IMR-90 (cell line): ENCODE results near the gene TAB2. TPM values are rescaled to one million over a fixed set of nuclear protein-coding genes. Genes with fewer than 3 reads are reported as not detected.

ENCODE experiments used
- ATAC-seq: fragments of 200-7000 bp; cut with Tn5 transposase; 2 replicates; pipeline ENCODE4 v1.9.1; 2020; ENCODE audit warnings: low read depth, mild to moderate bottlenecking, moderate library complexity
- BruUV-seq: library from RNA; stranded (reverse); fragments of 400-500 nt; replicated peaks from 2 replicates; lab custom pipeline; 2021; lab: Mats Ljungman, UMichigan
- CTCF ChIA-PET: fragments of 300-600 bp; formaldehyde crosslinking; extraction: SDS; loops from one replicate; lab custom pipeline; 2021; ENCODE audit warnings: antibody characterized with exemption; lab: Yijun Ruan, JAX
- POLR2A ChIA-PET: fragments of 300-600 bp; sonication (Branson Sonifier 250); formaldehyde crosslinking; loops from one replicate; lab custom pipeline; 2022; ENCODE audit warnings: antibody characterized with exemption; ENCODE audit not compliant: unreplicated experiment; lab: Charles Lee
- DNase-seq: peaks from one replicate; pipeline ENCODE4 v3.0.0; 2013
- H2AFZ ChIP-seq: replicated peaks from 2 replicates; pipeline ENCODE3; 2013; ENCODE audit warnings: low read length, mild to moderate bottlenecking; ENCODE audit not compliant: poor library complexity
- H2AK5ac ChIP-seq: 2 replicates; pipeline ENCODE4 v1.6.1; 2013; ENCODE audit warnings: low read depth, low read length, inconsistent platforms
- H2AK9ac ChIP-seq: replicated peaks from 2 replicates; pipeline ENCODE3; 2013; ENCODE audit warnings: mild to moderate bottlenecking, low read depth, low read length, moderate library complexity; ENCODE audit not compliant: poor library complexity
- H2BK120ac ChIP-seq: 2 replicates; pipeline ENCODE4 v1.6.1; 2013; ENCODE audit warnings: low read depth, low read length, inconsistent platforms
- H2BK15ac ChIP-seq: 3 replicates; pipeline ENCODE4 v1.6.1; 2013; ENCODE audit warnings: low read depth, low read length, inconsistent platforms
- H2BK20ac ChIP-seq: 2 replicates; pipeline ENCODE4 v1.6.1; 2013; ENCODE audit warnings: low read depth, mild to moderate bottlenecking, inconsistent platforms, low read length, moderate library complexity
- H2BK5ac ChIP-seq: 2 replicates; pipeline ENCODE4 v1.6.1; 2013; ENCODE audit warnings: mild to moderate bottlenecking, low read depth, low read length, inconsistent platforms; ENCODE audit not compliant: poor library complexity, severe bottlenecking
- H3K14ac ChIP-seq: replicated peaks from 2 replicates; pipeline ENCODE4 v1.6.1; 2013; ENCODE audit warnings: low read depth, low read length, inconsistent platforms
- H3K18ac ChIP-seq: 2 replicates; pipeline ENCODE4 v1.6.1; 2013; ENCODE audit warnings: low read depth, low read length, control low read depth
- H3K23ac ChIP-seq: 2 replicates; pipeline ENCODE4 v1.6.1; 2013; ENCODE audit warnings: low read depth, low read length, inconsistent platforms
- H3K27ac ChIP-seq: 2 replicates; pipeline ENCODE4 v1.5.1; 2013; ENCODE audit warnings: mild to moderate bottlenecking, control low read depth, low read length; ENCODE audit not compliant: insufficient read depth
- H3K27me3 ChIP-seq: 2 replicates; pipeline ENCODE4 v1.6.1; 2013; ENCODE audit warnings: low read length; ENCODE audit not compliant: control insufficient read depth, insufficient read depth
- H3K36me3 ChIP-seq: 2 replicates; pipeline ENCODE4 v1.6.1; 2013; ENCODE audit warnings: low read length, mixed read lengths; ENCODE audit not compliant: control insufficient read depth, insufficient read depth
- H3K4ac ChIP-seq: 2 replicates; pipeline ENCODE4 v1.6.1; 2013; ENCODE audit warnings: low read depth, low read length, inconsistent platforms
- H3K4me1 ChIP-seq: 2 replicates; pipeline ENCODE4 v1.6.1; 2013; ENCODE audit warnings: low read length, mixed read lengths; ENCODE audit not compliant: control insufficient read depth, insufficient read depth
- H3K4me2 ChIP-seq: 2 replicates; pipeline ENCODE4 v1.6.1; 2013; ENCODE audit warnings: low read depth, mild to moderate bottlenecking, control low read depth, low read length, moderate library complexity
- H3K4me3 ChIP-seq: 2 replicates; pipeline ENCODE4 v1.5.1; 2013; ENCODE audit warnings: low read depth, mild to moderate bottlenecking, control low read depth, low read length, moderate library complexity; ENCODE audit not compliant: insufficient read depth
- H3K56ac ChIP-seq: 2 replicates; pipeline ENCODE4 v1.6.1; 2013; ENCODE audit warnings: low read length, inconsistent platforms; ENCODE audit not compliant: insufficient read depth; ENCODE audit errors: extremely low read depth
- H3K79me1 ChIP-seq, 2 experiments: 2 replicates each; pipeline ENCODE4 v1.6.1; 2013; ENCODE audit warnings: low read length in 2 of 2, inconsistent platforms in 1 of 2, low read depth in 1 of 2
- H3K9ac ChIP-seq: 2 replicates; pipeline ENCODE4 v1.6.1; 2013; ENCODE audit warnings: low read depth, low read length, control low read depth
- H3K9me1 ChIP-seq: 2 replicates; pipeline ENCODE4 v1.6.1; 2013; ENCODE audit warnings: low read length, inconsistent platforms; ENCODE audit not compliant: insufficient read depth
- H3K9me3 ChIP-seq: 2 replicates; pipeline ENCODE4 v1.6.1; 2013; ENCODE audit warnings: low read length; ENCODE audit not compliant: control insufficient read depth, insufficient read depth
- H4K20me1 ChIP-seq: 2 replicates; pipeline ENCODE4 v1.6.1; 2013; ENCODE audit warnings: low read length, inconsistent platforms; ENCODE audit not compliant: insufficient read depth
- H4K5ac ChIP-seq: 2 replicates; pipeline ENCODE4 v1.6.1; 2013; ENCODE audit warnings: mild to moderate bottlenecking, low read depth, low read length, control low read depth
- H4K8ac ChIP-seq, 2 experiments: 2 replicates each; pipeline ENCODE4 v1.6.1; 2013; ENCODE audit warnings: low read depth in 2 of 2, low read length in 2 of 2, control low read depth in 1 of 2, inconsistent platforms in 1 of 2
- H4K91ac ChIP-seq: 2 replicates; pipeline ENCODE4 v1.6.1; 2013; ENCODE audit warnings: low read depth, low read length, inconsistent platforms; ENCODE audit not compliant: insufficient read depth
- MAZ ChIP-seq: IDR thresholded peaks from 2 replicates; pipeline ENCODE4 v1.6.1; 2012; ENCODE audit warnings: low read depth, mild to moderate bottlenecking, low read length, improper control_type of control experiment, moderate library complexity, borderline replicate concordance
- WGBS, 2 experiments: methylation state at CpG; one replicate each; pipeline versions ENCODE4 v1.1.5 to v1.1.7; 2013; ENCODE audit warnings: missing lambda C conversion rate in 2 of 2; ENCODE audit not compliant: insufficient read length in 1 of 2; ENCODE audit errors: extremely low coverage in 2 of 2; 5-methylcytosine and 5-hydroxymethylcytosine counted together
- dilution Hi-C: fragments of 300-500 bp; cut with HindIII; formaldehyde crosslinking; loops from one replicate; pipeline ENCODE4 v1.14.3; 2018; ENCODE audit warnings: low sequenced_read_pairs; ENCODE audit not compliant: unreplicated experiment
- in situ Hi-C: fragments of 300-500 bp; cut with MboI; formaldehyde crosslinking; loops from 3 replicates; pipeline ENCODE4 v1.14.3; 2019; ENCODE audit warnings: low sequenced_read_pairs, inconsistent platforms, mixed read lengths
- intact Hi-C: fragments of 100-400 bp; cut with micrococcal nuclease; formaldehyde crosslinking; loops from 2 replicates; pipeline ENCODE4 v1.10.0; 2022
- polyA plus RNA-seq, 3 experiments: library from polyadenylated mRNA; depleted of rRNA; stranded (reverse); fragments of >200 nt; gene quantifications; 2 replicates each; pipeline ENCODE4 v1.2.3, GENCODE V29; 2012; ENCODE audit warnings: low replicate concordance in 1 of 3
- total RNA-seq: library from RNA; depleted of rRNA; stranded (reverse); fragments of >200 nt; gene quantifications from 2 replicates; pipeline ENCODE4 v1.2.3, GENCODE V29; 2012

Gene TAB2
- total and polyA plus RNA-seq, 2 of the 4 experiments (the other 2 are of a cell fraction) = 20.8 to 25.3 TPM

DNA sequence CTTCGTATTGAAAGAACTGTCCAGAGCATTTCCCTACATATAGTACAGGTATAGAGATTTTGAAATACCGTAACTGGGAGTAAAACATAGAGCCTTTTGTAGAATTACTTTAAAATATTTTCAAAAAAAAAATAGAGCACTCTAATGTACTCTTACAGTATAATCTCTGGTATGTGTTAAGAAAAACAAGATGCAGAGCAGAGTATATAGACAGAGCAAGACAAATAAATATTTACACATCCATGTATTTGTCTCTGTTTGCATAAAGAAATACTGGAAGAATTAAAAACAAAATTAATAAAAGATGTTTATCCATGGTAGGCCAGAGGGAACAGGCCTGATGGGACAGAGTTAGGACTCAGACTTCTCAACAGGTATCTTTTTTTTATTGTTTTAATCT is 54.5 kb downstream of the TAB2 start:
- intact Hi-C loops (no loop called here), dilution Hi-C loops (no loop called here), in situ Hi-C loops (no loop called here)
- H3K9me1 ChIP-seq = no peaks in the 10 kb centered on the region
- peaks cover 26% of the 10 kb centered on the region; the same call in 1 of the 2 replicates for H4K20me1 ChIP-seq
- no peak overlapping the region for H4K5ac ChIP-seq
- no peak overlapping the region for H3K27ac ChIP-seq
- H3K18ac ChIP-seq = no peak overlapping the region
- H2BK20ac ChIP-seq = no peak overlapping the region
- H3K23ac ChIP-seq = no peak overlapping the region
- H3K79me1 ChIP-seq = peaks cover 27 to 47% of the 10 kb centered on the region in 2 experiments
- no peak overlapping the region for H2AK5ac ChIP-seq
- H3K4me2 ChIP-seq = no peak overlapping the region
- peaks cover 9% of the 10 kb centered on the region for H3K36me3 ChIP-seq
- no peak overlapping the region for H3K4ac ChIP-seq
- no peak for TF ChIP-seq MAZ
- H3K4me1 ChIP-seq = peaks cover 5% of the 10 kb centered on the region; the same call in 1 of the 2 replicates
- H3K14ac ChIP-seq = no peak overlapping the region
- no peaks in the 10 kb centered on the region for H3K9me3 ChIP-seq
- ATAC-seq (no peak), DNase-seq (no peak)
- H4K8ac ChIP-seq = no peak overlapping the region
- H2BK120ac ChIP-seq = no peak overlapping the region
- H4K91ac ChIP-seq = no peak overlapping the region
- H2BK15ac ChIP-seq = no peak overlapping the region
- no peak overlapping the region for H2AFZ ChIP-seq
- H3K27me3 ChIP-seq = no peaks in the 10 kb centered on the region
- no TSS peak for BruUV-seq
- no peak overlapping the region for H2AK9ac ChIP-seq
- H2BK5ac ChIP-seq = no peak overlapping the region
- no CpG with 5 or more reads among the region's 2 CpGs for whole genome bisulfite sequencing, 2 experiments
- ChIA-PET CTCF (no interaction called here), POLR2A (no interaction called here)
- no peak overlapping the region for H3K56ac ChIP-seq
- no peak overlapping the region for H3K9ac ChIP-seq
- no peak overlapping the region for H3K4me3 ChIP-seq
